GM21576 (cell line): ENCODE measurements around the gene ARFGEF2.
"Not testable (repeated sequence)": the region's sequence is repeated elsewhere in the genome, so short reads cannot be mapped to it uniquely, and the experiment has no call there.

Experiments
- ATAC-seq: cut with Tn5 transposase; IDR thresholded peaks from one replicate; pipeline ENCODE4 v1.9.1; 2021; ENCODE audit warnings: mild to moderate bottlenecking, moderate library complexity; ENCODE audit not compliant: unreplicated experiment

The ARFGEF2 gene

GRCh38 chr20:48951041-48951440 lies 29.5 kb downstream of the ARFGEF2 start:
- no peak for ATAC-seq

GRCh38 chr20:48951646-48952045 lies 30.1 kb downstream of the ARFGEF2 start:
- no peak for ATAC-seq

- no peak for ATAC-seq
These were observed 31.1 kb downstream of the ARFGEF2 start for GRCh38 chr20:48952656-48953055.

GRCh38 chr20:48953653-48954052 lies 32.1 kb downstream of the ARFGEF2 start:
- no peak for ATAC-seq

GRCh38 chr20:48956052-48956451 lies 34.5 kb downstream of the ARFGEF2 start:
- ATAC-seq, result no peak

- ATAC-seq, result no peak
These were observed 35.6 kb downstream of the ARFGEF2 start for GRCh38 chr20:48957053-48957481.

GRCh38 chr20:48957533-48957932 lies 36.0 kb downstream of the ARFGEF2 start:
- ATAC-seq, result no peak

GRCh38 chr20:48958743-48959142 lies 37.2 kb downstream of the ARFGEF2 start:
- ATAC-seq, result no peak

- ATAC-seq, result no peak
These were observed 38.5 kb downstream of the ARFGEF2 start for GRCh38 chr20:48959899-48960550.

- ATAC-seq, result no peak
These were observed 40.9 kb downstream of the ARFGEF2 start for GRCh38 chr20:48962421-48962820.

GRCh38 chr20:48962976-48963771 lies 41.7 kb downstream of the ARFGEF2 start:
- no peak for ATAC-seq

GRCh38 chr20:48965189-48965910 lies 43.8 kb downstream of the ARFGEF2 start:
- ATAC-seq, result no peak

- ATAC-seq, result no peak
These were observed 49.3 kb downstream of the ARFGEF2 start for GRCh38 chr20:48970681-48971365.

GRCh38 chr20:48971956-48972355 lies 50.4 kb downstream of the ARFGEF2 start:
- ATAC-seq, result no peak

GRCh38 chr20:48972816-48973215 lies 51.3 kb downstream of the ARFGEF2 start:
- no peak for ATAC-seq

GRCh38 chr20:48975955-48976354 lies 54.4 kb downstream of the ARFGEF2 start:
- ATAC-seq, result no peak

GRCh38 chr20:48979980-48980379 lies 58.5 kb downstream of the ARFGEF2 start:
- ATAC-seq, result not testable (repeated sequence)

GRCh38 chr20:48983423-48984400 lies 62.2 kb downstream of the ARFGEF2 start:
- no peak for ATAC-seq

GRCh38 chr20:48984575-48985219 lies 63.2 kb downstream of the ARFGEF2 start:
- ATAC-seq, result no peak
